ENCODE results near the gene MT4.
A peak's percentile ranks its signal among the peaks of the same experiment; 100 is the strongest.

The MT4 gene

GRCh38 chr16:56616608-56617211, 51.8 kb downstream of the MT4 start:
- H3K4me1 ChIP-seq (ENCODE audit: insufficient read depth, low read length) = peaks cover 17% of the 10 kb centered on the region
- no peaks in the 10 kb centered on the region for H3K9me3 ChIP-seq (ENCODE audit: control insufficient read depth, insufficient read depth, low read length)
- H3K36me3 ChIP-seq (ENCODE audit: insufficient read depth, low read length) = no peaks in the 10 kb centered on the region
- H3K9ac ChIP-seq (ENCODE audit: low read depth, low read length) = peak overlapping the region; percentile 41; the same call in 1 of the 2 replicates

- Histone ChIP-seq H3K4me1 (ENCODE audit: insufficient read depth, low read length) (peaks cover 23% of the 10 kb centered on the region), H3K9me3 (ENCODE audit: control insufficient read depth, insufficient read depth, low read length) (no peaks in the 10 kb centered on the region), H3K36me3 (ENCODE audit: insufficient read depth, low read length) (no peaks in the 10 kb centered on the region), H3K9ac (ENCODE audit: low read depth, low read length) (peak overlapping the region; percentile 41; the same call in 1 of the 2 replicates)
These were observed 52.6 kb downstream of the MT4 start for GRCh38 chr16:56617212-56618085.

DNA sequence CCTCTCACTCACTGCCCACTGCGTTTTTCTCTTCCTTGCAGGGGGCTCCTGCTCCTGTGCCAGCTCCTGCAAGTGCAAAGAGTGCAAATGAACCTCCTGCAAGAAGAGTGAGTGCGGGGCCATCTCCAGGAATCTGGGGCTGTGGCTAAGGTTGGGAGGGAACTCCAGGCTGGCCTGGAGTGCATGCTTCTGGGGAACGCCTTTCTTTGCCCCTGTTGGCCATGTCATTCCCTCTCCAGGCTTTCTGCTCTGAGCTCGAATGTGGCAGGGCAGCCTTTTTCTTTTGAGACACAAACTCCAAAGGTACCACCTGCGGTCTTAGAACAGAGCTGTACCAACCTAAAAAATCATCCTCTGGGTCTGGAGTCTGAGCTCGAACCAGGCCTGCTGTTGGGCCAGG, 53.3 kb downstream of the MT4 start:
- Histone ChIP-seq H3K9me3 (ENCODE audit: control insufficient read depth, insufficient read depth, low read length) (no peaks in the 10 kb centered on the region), H3K9ac (ENCODE audit: low read depth, low read length) (no peak overlapping the region), H3K36me3 (ENCODE audit: insufficient read depth, low read length) (no peaks in the 10 kb centered on the region), H3K4me1 (ENCODE audit: insufficient read depth, low read length) (peaks cover 23% of the 10 kb centered on the region)

All from ES-I3 (cell line).